ENCODE measurements around the gene KIAA2012.

DNA sequence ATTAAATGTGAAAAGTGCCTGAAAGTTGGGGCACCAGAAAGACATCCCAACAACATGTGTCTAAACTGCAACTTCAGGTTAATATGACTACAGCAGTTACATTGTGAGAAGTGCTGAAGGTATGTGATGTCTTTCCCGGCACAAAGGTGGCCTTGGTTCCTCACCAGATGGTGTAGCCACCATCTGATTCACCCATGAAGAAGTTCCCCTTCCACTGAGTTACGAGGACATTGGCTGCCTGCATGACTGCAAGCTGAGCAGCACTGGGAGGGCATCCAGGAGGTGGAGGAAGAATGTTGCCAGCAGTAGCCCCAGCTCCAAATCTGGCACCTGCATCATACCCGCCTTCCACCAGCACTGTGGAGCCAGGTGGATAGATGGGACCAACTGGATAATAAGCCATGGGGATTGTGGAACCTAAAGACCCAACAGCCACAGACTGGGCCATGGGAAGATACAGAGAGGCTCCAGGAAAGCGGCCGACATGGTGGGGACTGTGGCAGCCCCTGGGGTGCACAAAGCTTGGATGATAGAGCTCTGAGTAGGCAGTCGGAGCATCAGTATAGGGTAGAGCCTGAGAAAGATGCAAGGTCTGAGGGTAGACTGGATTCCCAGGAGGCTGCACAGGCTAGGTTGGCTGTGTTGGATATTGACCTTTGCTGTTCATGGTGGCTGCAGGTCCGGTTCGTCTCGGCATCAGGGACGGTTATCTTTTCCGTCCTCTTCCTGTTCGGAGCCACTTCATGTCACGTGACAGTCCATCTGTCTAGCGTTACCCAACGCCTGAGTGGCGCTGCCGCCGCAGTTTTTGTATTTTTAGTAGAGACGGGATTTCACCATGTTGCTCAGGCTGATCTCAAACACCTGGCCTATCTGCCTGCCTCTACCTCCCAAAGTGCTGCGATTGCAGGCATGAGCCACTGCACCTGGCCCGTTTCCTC, 128.4 kb downstream of the KIAA2012 start:
- TF ChIP-seq CTCF (IDR thresholded peaks at IDR 0.05; ENCODE audit: low read depth, low read length) = no peak
- no peak for TF ChIP-seq EZH2phosphoT487 (IDR thresholded peaks at IDR 0.05; ENCODE audit: low read depth)

Data from OCI-LY3 (cell line).